ENCODE measurements around the gene DGLUCY. TPM values are rescaled to one million over a fixed set of nuclear protein-coding genes. Genes with fewer than 3 reads are reported as not detected.
A peak's percentile ranks its signal among the peaks of the same experiment; 100 is the strongest.

The DGLUCY gene
- total RNA-seq, 2 experiments from 2014 or later = 52.3 to 59.3 TPM

- TF ChIP-seq, protein P1, sequence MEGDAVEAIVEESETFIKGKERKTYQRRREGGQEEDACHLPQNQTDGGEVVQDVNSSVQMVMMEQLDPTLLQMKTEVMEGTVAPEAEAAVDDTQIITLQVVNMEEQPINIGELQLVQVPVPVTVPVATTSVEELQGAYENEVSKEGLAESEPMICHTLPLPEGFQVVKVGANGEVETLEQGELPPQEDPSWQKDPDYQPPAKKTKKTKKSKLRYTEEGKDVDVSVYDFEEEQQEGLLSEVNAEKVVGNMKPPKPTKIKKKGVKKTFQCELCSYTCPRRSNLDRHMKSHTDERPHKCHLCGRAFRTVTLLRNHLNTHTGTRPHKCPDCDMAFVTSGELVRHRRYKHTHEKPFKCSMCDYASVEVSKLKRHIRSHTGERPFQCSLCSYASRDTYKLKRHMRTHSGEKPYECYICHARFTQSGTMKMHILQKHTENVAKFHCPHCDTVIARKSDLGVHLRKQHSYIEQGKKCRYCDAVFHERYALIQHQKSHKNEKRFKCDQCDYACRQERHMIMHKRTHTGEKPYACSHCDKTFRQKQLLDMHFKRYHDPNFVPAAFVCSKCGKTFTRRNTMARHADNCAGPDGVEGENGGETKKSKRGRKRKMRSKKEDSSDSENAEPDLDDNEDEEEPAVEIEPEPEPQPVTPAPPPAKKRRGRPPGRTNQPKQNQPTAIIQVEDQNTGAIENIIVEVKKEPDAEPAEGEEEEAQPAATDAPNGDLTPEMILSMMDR (IDR thresholded peaks at IDR 0.05) = no peak
- Mint-ChIP-seq H3K27ac (peak overlapping the region; percentile 59), H3K9me3 (no peaks in the 10 kb centered on the region), H3K36me3 (ENCODE audit: low read depth) (peaks cover 21% of the 10 kb centered on the region), H3K27me3 (peaks cover 1% of the 10 kb centered on the region), H3K4me3 (peak overlapping the region; percentile 49), H3K4me1 (ENCODE audit: low read depth) (peaks cover 74% of the 10 kb centered on the region)
- intact Hi-C loops (cut with micrococcal nuclease) = no loop called here
- DNase-seq (peak; percentile 48), ATAC-seq (peak; percentile 21)
- ChIA-PET CTCF (interaction anchor here (0.6 to 4.9 kb wide), 3 partner anchors 26 to 76 kb away, joined by 3 to 32 read pairs (median 3); no protein-coding TSS in a partner anchor), POLR2A (interaction anchor here (0.7 to 10.7 kb wide), 7 partner anchors 8 to 161 kb away, joined by 3 to 103 read pairs (median 6); partner anchors contain the start of gene GPR68)
These were observed 139.3 kb downstream of the DGLUCY start for GRCh38 chr14:91252871-91253794.

DNA sequence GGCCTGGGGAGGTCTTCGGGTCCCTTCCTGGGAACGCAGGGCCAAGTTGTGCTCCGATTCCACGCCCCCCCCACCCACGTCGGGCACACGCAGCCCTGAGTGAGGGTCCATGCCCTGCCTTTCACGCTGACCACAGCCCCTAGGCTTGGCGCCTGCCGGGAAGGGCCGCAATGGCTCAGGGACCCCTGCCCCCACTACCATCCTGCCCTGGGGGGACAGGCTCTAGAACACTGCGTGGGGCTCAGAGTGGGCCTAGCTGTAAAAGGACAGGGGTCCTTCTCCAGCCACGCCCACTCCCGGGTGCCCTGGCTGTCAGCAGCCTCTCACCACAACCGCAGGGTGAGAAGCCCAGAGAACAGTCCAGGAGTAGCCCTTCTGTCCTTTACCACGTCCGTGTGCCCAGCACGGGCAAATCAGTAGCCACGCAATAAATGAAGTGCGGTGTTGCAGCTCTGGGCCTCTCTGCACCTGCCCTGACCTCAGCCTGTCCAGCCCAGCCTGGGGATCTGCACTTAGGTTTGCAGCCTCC lies 140.0 kb downstream of the DGLUCY start:
- ChIA-PET POLR2A (interaction anchor here (1.3 to 10.7 kb wide), 2 partner anchors 9 to 25 kb away, joined by 4 to 103 read pairs; partner anchors contain the start of gene GPR68), CTCF (no interaction called here)
- H3K9me3 Mint-ChIP-seq = no peaks in the 10 kb centered on the region
- H3K27ac Mint-ChIP-seq = peak overlapping the region; percentile 58
- peaks cover 17% of the 10 kb centered on the region for H3K36me3 Mint-ChIP-seq (ENCODE audit: low read depth)
- ATAC-seq = no peak
- DNase-seq = no peak
- peaks cover 67% of the 10 kb centered on the region for H3K4me1 Mint-ChIP-seq (ENCODE audit: low read depth)
- TF ChIP-seq, protein P1 (IDR thresholded peaks at IDR 0.05) = no peak
- H3K27me3 Mint-ChIP-seq = peaks cover 1% of the 10 kb centered on the region
- intact Hi-C loops (cut with micrococcal nuclease) = no loop called here
- peak overlapping the region; percentile 41 for H3K4me3 Mint-ChIP-seq

DNA sequence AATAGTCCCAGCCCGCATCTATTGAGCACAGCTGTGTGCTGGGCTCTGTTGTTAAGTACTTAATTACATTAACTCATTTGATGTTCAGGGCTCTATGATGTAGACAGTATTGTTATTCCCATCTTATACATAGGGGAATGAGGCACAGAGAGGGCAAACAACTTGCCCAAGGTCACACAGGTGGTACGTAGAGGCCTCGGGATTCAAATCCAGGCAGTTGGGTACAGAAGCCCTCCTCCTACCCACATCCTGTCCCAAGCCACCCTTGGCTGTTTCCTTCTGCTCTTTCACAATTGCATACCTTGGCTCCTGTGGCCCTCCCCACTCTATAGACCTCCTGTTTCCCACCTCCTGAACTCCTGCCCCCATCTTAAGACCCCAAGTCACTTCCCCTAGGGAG lies 140.6 kb downstream of the DGLUCY start:
- ATAC-seq (peak; percentile 31), DNase-seq (peak; percentile 60)
- intact Hi-C loops (cut with micrococcal nuclease) = no loop called here
- Mint-ChIP-seq H3K9me3 (no peaks in the 10 kb centered on the region), H3K27ac (peak overlapping the region; percentile 58), H3K36me3 (ENCODE audit: low read depth) (peaks cover 15% of the 10 kb centered on the region), H3K27me3 (peaks cover 1% of the 10 kb centered on the region), H3K4me3 (peak overlapping the region; percentile 41), H3K4me1 (ENCODE audit: low read depth) (peaks cover 64% of the 10 kb centered on the region)
- CTCF ChIA-PET = interaction anchor here (2.3 kb wide), 1 partner anchor 10 kb away, joined by 6 read pairs; no protein-coding TSS in a partner anchor
- POLR2A ChIA-PET = interaction anchor here (1.3 to 10.7 kb wide), 2 partner anchors 10 to 26 kb away, joined by 4 to 103 read pairs; partner anchors contain the start of gene GPR68
- TF ChIP-seq, protein P1 (IDR thresholded peaks at IDR 0.05) = no peak

GRCh38 chr14:91255026-91255695 lies 141.3 kb downstream of the DGLUCY start:
- peaks cover 1% of the 10 kb centered on the region for H3K27me3 Mint-ChIP-seq
- CTCF ChIA-PET = interaction anchor here (1.2 to 4.1 kb wide), 3 partner anchors 9 to 78 kb away, joined by 3 to 21 read pairs (median 6); no protein-coding TSS in a partner anchor
- peak overlapping the region; percentile 58 for H3K27ac Mint-ChIP-seq
- DNase-seq (no peak), ATAC-seq (no peak)
- peaks cover 62% of the 10 kb centered on the region for H3K4me1 Mint-ChIP-seq (ENCODE audit: low read depth)
- H3K4me3 Mint-ChIP-seq = no peak overlapping the region
- TF ChIP-seq, protein P1 (IDR thresholded peaks at IDR 0.05) = no peak
- H3K9me3 Mint-ChIP-seq = no peaks in the 10 kb centered on the region
- intact Hi-C loops (cut with micrococcal nuclease) = no loop called here
- POLR2A ChIA-PET = interaction anchor here (1.0 to 10.7 kb wide), 4 partner anchors 9 to 77 kb away, joined by 3 to 103 read pairs (median 8); partner anchors contain the start of gene GPR68
- peaks cover 9% of the 10 kb centered on the region for H3K36me3 Mint-ChIP-seq (ENCODE audit: low read depth)
